Cardiac muscle cell (in vitro differentiated cells and primary cell): ENCODE data around the gene PARN. TPM values are rescaled to one million over a fixed set of nuclear protein-coding genes. Genes with fewer than 3 reads are reported as not detected.
"Not testable (repeated sequence)": the region's sequence is repeated elsewhere in the genome, so short reads cannot be mapped to it uniquely, and the experiment has no call there.

Experiments
- DNase-seq, 2 donors: peaks; one replicate each; pipeline versions ENCODE4 v3.0.0 to v3.0.0-alpha.2; 2010 to 2017; ENCODE audit warnings: low read depth in 1 of 2, low spot score in 1 of 2
- H3K27ac ChIP-seq: fragments of 200-600 bp; sonication (generic); 2 replicates; pipeline ENCODE4 v1.5.1; 2016
- H3K27me3 ChIP-seq: fragments of 200-600 bp; sonication (generic); 2 replicates; pipeline ENCODE4 v1.6.0; 2016; ENCODE audit warnings: control low read depth
- H3K36me3 ChIP-seq: fragments of 200-600 bp; sonication (generic); 2 replicates; pipeline ENCODE4 v1.5.1; 2016; ENCODE audit warnings: control low read depth
- H3K4me1 ChIP-seq: fragments of 200-600 bp; sonication (generic); 2 replicates; pipeline ENCODE4 v1.8.1; 2017; ENCODE audit warnings: low read depth, mild to moderate bottlenecking, mixed run types
- H3K4me3 ChIP-seq: fragments of 200-600 bp; sonication (generic); 2 replicates; pipeline ENCODE4 v1.5.1; 2016; ENCODE audit warnings: mild to moderate bottlenecking
- H3K9me3 ChIP-seq: fragments of 200-600 bp; sonication (generic); 2 replicates; pipeline ENCODE4 v1.5.1; 2017; ENCODE audit warnings: low read depth, mild to moderate bottlenecking, control low read depth
- CTCF ChIP-seq: IDR thresholded peaks from 2 replicates; pipeline ENCODE4 v1.5.1; 2012; ENCODE audit warnings: low read depth, mild to moderate bottlenecking, low read length
- polyA plus RNA-seq: library from polyadenylated mRNA; unstranded; fragments of >200 nt; fragmentation: Nextera tagmentation; extraction: Ambion mirVana; gene quantifications from 2 replicates; pipeline ENCODE4 v1.2.1, GENCODE V29; 2016
- total RNA-seq: library from RNA; depleted of rRNA; stranded (reverse); fragments of >200 nt; gene quantifications from 2 replicates; pipeline ENCODE4 v1.2.3, GENCODE V29; 2016

Gene PARN
- total and polyA plus RNA-seq, 2 experiments from 2014 or later = 22.4 to 36.3 TPM

DNA sequence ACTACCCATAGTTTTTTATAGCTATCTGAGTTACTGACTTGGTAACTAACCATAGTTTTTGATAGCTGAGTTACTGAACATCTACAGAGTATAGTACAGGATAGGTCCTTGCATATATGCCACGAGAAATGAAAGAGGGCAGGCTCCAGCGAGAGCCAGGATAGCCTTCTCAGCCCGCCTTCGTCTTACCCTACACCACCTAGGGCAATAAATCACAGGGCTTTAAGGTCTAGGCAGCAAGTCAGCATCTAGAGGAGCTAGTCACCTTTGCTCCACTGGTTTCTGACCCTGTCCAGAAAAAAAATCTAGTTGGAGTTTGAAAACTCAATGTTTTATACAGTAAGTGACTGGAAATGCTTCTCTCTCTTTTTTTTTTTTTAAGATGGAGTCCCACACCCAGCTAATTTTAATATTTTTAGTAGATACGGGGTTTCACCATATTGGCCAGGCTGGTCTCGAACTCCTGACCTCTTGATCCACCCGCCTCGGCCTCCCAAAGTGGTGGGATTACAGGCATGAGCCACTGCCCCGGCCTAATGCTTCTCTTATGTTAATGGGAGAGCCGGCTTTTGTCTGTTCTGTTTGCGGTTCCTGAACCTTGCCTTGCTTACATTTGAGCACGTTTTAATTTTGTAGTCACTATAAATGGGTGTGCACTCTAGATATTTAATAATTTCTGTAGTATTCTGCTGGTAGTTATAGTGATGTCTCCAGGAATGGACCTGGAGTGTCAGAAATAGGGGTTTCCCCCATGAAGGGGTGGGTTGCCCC is 5.5 kb upstream of the PARN start:
- H3K27me3 ChIP-seq = no peaks in the 10 kb centered on the region
- no peak for TF ChIP-seq CTCF
- no peak overlapping the region for H3K27ac ChIP-seq
- peaks cover 5% of the 10 kb centered on the region for H3K4me1 ChIP-seq
- H3K4me3 ChIP-seq = no peak overlapping the region
- H3K9me3 ChIP-seq = no peaks in the 10 kb centered on the region
- H3K36me3 ChIP-seq = no peaks in the 10 kb centered on the region
- DNase-seq = no peak

DNA sequence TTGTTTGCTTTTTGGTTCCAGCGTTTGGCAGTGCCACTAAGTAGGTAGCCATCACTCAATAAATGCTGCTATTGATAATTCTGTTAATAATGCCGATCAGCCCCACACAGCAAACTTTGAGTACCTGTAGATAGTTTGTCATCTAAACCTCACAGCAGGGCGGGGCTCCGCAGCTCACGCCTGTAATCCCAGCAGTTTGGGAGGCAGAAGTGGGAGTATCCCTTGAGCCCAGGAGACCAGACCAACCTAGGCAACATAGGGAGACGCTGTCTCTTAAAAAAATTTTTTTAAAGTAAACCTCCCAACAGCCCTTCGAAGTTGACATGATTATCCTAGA is 4.3 kb upstream of the PARN start:
- TF ChIP-seq CTCF = no peak
- H3K27me3 ChIP-seq = no peaks in the 10 kb centered on the region
- peak overlapping the region; percentile 78 for H3K4me3 ChIP-seq
- H3K9me3 ChIP-seq = no peaks in the 10 kb centered on the region
- H3K27ac ChIP-seq = no peak overlapping the region
- DNase-seq = no peak
- H3K36me3 ChIP-seq = no peaks in the 10 kb centered on the region
- H3K4me1 ChIP-seq = peaks cover 5% of the 10 kb centered on the region

GRCh38 chr16:14632693-14633569 is 2.9 kb upstream of the PARN start, which contains the start of gene BFAR:
Gene BFAR, plus strand, starts transcription at chr16:14632951. Its CDS starts 11,396 bp downstream, at chr16:14644347.
- Histone ChIP-seq H3K4me1 (peaks cover 5% of the 10 kb centered on the region), H3K27ac (peak within 1 kb of the TSS; percentile 76), H3K4me3 (peak within 1 kb of the TSS; percentile 78), H3K9me3 (no peaks in the 10 kb centered on the region), H3K27me3 (no peaks in the 10 kb centered on the region), H3K36me3 (no peaks in the 10 kb centered on the region)
- no peak for TF ChIP-seq CTCF
- peak; percentile 98 to 99 for DNase-seq

DNA sequence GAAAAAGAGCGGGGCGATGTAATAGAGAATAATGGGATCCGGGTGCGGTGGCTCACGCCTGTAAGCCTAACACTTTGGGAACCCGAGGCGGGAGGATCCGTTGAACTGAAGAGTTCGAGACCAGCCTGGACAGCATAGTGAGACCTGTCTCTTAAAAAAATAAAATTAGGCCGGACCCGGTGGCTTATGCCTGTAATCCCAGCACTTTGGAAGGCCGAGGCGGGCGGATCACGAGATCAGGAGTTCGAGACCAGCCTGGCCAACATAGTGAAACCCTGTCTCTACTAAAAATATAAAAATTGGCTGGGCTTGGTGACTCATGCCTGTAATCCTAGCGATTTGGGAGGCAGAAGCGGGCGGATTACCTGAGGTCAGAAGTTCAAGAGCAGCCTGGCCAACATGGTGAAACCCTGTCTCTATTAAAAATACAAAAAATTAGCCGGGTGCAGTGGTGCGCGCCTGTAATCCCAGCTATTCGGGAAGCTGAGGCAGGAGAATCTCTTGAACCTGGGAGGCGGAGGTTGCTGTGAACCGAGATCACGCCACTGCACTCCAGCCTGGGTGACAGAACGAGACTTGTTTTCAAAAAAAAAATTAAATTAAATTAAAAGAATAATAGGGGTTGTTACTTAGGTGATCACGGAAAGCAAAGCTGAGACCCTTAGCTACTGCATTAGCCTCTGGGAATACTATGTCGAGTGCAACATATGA is 715 bp upstream of the PARN start:
- H3K4me1 ChIP-seq, H3K36me3 ChIP-seq, DNase-seq, H3K4me3 ChIP-seq, H3K27me3 ChIP-seq, H3K9me3 ChIP-seq: not testable (repeated sequence)
- H3K27ac ChIP-seq = peak overlapping the region; percentile 96

- peaks cover 16% of the 10 kb centered on the region for H3K36me3 ChIP-seq
- no peak for TF ChIP-seq CTCF
- H3K9me3 ChIP-seq = no peaks in the 10 kb centered on the region
- H3K27ac ChIP-seq = peak overlapping the region; percentile 96
- no peak for DNase-seq
- H3K27me3 ChIP-seq = no peaks in the 10 kb centered on the region
- H3K4me3 ChIP-seq = peak overlapping the region; percentile 72
- no peaks in the 10 kb centered on the region for H3K4me1 ChIP-seq
These were observed 495 bp downstream of the PARN start for GRCh38 chr16:14629612-14629918.
